MG63 (cell line): ENCODE data around the gene ZW10. TPM values are rescaled to one million over a fixed set of nuclear protein-coding genes. Genes with fewer than 3 reads are reported as not detected.
"Not testable (repeated sequence)": the region's sequence is repeated elsewhere in the genome, so short reads cannot be mapped to it uniquely, and the experiment has no call there.

Experiments used
- DNase-seq: peaks from one replicate; pipeline ENCODE4 v3.0.0-alpha.2; 2020
- H3K27me3 ChIP-seq: fragments of 250-450 bp; sonication (Bioruptor Pico); 2 replicates; pipeline ENCODE4 v1.5.1; 2020; ENCODE audit warnings: mild to moderate bottlenecking, moderate library complexity
- H3K36me3 ChIP-seq: fragments of 250-450 bp; sonication (Bioruptor Pico); 2 replicates; pipeline ENCODE4 v1.5.1; 2020; ENCODE audit warnings: mild to moderate bottlenecking, moderate library complexity
- H3K4me3 ChIP-seq: fragments of 250-450 bp; sonication (Bioruptor Pico); 2 replicates; pipeline ENCODE4 v1.5.1; 2020; ENCODE audit warnings: mild to moderate bottlenecking, moderate library complexity
- H3K9me3 ChIP-seq: fragments of 250-450 bp; sonication (Bioruptor Pico); 2 replicates; pipeline ENCODE4 v1.5.1; 2020; ENCODE audit warnings: mild to moderate bottlenecking, moderate library complexity
- total RNA-seq: library from RNA; depleted of rRNA; stranded (reverse); fragments of >200 nt; shearing (Covaris generic); gene quantifications from 2 replicates; pipeline ENCODE4 v1.2.3, GENCODE V29; 2014; ENCODE audit warnings: low replicate concordance; rRNA removed

The ZW10 gene
- 22.2 and 23.4 TPM in 2 replicates for total RNA-seq

DNA sequence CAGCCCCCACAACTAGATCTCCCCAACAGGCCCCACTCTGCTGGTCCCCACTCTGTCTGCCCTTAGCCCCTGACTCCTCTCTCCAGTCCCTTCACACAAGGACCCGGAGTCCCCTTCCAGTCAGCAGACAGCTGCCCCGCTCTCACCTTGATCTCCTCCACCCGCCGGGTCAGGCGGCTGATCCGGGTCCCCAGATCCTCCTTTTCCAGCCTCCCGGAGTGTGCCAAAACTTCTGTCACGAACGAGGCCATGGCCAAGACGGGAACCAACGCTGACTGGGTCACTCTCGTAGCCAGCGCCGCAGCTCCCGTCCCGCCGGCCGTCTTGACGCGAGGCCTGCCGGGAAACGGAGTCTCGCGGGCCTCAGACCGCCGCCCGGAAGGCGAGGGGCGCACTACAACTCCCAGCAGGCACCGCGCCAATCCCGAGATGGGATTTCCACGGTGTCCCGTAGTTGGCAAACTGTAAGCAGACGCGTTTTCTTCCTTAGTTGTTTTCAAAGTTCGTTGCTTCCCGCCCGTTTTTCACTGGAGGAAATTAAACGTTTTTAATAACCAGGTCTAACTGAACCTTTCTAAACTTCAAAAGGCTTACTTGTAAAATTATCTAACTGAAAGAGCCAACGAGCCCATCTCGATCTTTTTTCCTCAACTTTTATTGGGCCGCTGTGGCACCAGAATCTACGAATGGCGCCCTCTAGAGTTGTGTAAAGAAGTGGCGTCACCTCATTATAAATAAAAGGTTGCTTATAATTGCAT lies at the start of gene ZW10:
Gene ZW10 (minus strand): TSS at position 277 of the 758 bp plus-strand sequence. CDS start 26 bp downstream, at position 251.
- peak; percentile 98 for DNase-seq
- peaks cover 6% of the 10 kb centered on the region for H3K27me3 ChIP-seq
- H3K9me3 ChIP-seq: no peaks in the 10 kb centered on the region
- peak within 1 kb of the TSS; percentile 95 for H3K4me3 ChIP-seq
- H3K36me3 ChIP-seq: peaks cover 10% of the 10 kb centered on the region

DNA sequence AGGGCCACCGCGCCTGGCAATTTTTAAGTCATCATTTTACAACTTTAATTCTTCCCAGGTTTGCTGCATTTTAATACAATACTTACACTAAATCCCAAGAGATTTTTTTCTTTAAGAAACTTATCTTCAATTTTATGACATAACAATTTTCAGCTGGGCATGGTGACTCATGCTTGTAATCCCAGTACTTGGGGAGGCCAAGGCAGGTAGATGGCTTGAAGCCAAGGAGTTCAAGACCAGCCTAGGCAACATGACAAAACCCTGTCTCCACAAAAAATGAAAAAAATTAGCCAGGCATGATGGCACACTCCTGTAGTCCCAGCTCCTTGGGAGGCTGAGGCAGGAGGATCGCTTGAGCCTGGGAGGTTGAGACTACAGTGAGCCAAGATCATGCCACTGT lies 44.9 kb upstream of the ZW10 start:
- no peak for DNase-seq
- no peak overlapping the region for H3K4me3 ChIP-seq
- no peaks in the 10 kb centered on the region for H3K27me3 ChIP-seq
- H3K9me3 ChIP-seq: no peaks in the 10 kb centered on the region
- no peaks in the 10 kb centered on the region; the same call in none of the 2 replicates for H3K36me3 ChIP-seq

DNA sequence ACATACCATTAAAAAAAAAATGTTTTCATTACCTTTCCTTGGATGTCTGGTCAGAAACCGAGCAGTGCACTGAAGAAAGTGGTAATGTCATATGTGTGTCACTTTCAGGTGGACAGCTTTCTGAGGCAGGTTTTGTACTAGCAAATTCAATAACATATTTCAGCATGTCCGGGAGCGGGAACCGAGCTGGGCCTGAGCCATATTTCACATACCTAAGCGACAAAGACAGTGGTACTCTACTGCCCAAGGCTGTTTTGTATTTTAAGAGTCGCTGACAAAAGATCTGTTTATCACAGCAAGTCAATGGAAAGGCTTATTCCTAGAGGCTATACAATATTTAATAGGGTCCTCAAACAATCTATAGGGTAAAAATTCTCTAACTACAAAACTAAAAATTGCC lies 44.1 kb upstream of the ZW10 start:
- H3K36me3 ChIP-seq: peaks cover under 1% of the 10 kb centered on the region
- no peaks in the 10 kb centered on the region for H3K27me3 ChIP-seq
- no peak overlapping the region for H3K4me3 ChIP-seq
- no peak for DNase-seq
- no peaks in the 10 kb centered on the region for H3K9me3 ChIP-seq

GRCh38 chr11:113817162-113817561 lies 43.7 kb upstream of the ZW10 start:
- H3K4me3 ChIP-seq: no peak overlapping the region
- H3K36me3 ChIP-seq: peaks cover 3% of the 10 kb centered on the region
- no peaks in the 10 kb centered on the region for H3K27me3 ChIP-seq
- DNase-seq: no peak
- H3K9me3 ChIP-seq: no peaks in the 10 kb centered on the region

- no peaks in the 10 kb centered on the region for H3K9me3 ChIP-seq
- no peaks in the 10 kb centered on the region for H3K27me3 ChIP-seq
- peaks cover 3% of the 10 kb centered on the region for H3K36me3 ChIP-seq
- no peak for DNase-seq
- H3K4me3 ChIP-seq: no peak overlapping the region
Measured at GRCh38 chr11:113814181-113814580, 40.7 kb upstream of the ZW10 start.

- peaks cover 13% of the 10 kb centered on the region for H3K36me3 ChIP-seq
- H3K9me3 ChIP-seq: no peaks in the 10 kb centered on the region
- H3K27me3 ChIP-seq: no peaks in the 10 kb centered on the region
- no peak overlapping the region for H3K4me3 ChIP-seq
- DNase-seq: no peak
Measured at GRCh38 chr11:113808931-113809330, 35.4 kb upstream of the ZW10 start.

- peak; percentile 15 for DNase-seq
- H3K4me3 ChIP-seq: no peak overlapping the region
- H3K36me3 ChIP-seq: peaks cover 13% of the 10 kb centered on the region
- H3K27me3 ChIP-seq: no peaks in the 10 kb centered on the region
- H3K9me3 ChIP-seq: no peaks in the 10 kb centered on the region
Measured at GRCh38 chr11:113806406-113806805, 32.9 kb upstream of the ZW10 start.

GRCh38 chr11:113805640-113806039 lies 32.1 kb upstream of the ZW10 start:
- Histone ChIP-seq H3K9me3 (no peaks in the 10 kb centered on the region), H3K27me3 (no peaks in the 10 kb centered on the region), H3K4me3 (no peak overlapping the region), H3K36me3 (peaks cover 13% of the 10 kb centered on the region)
- no peak for DNase-seq

GRCh38 chr11:113802621-113803020 lies 29.1 kb upstream of the ZW10 start:
- Histone ChIP-seq H3K9me3 (no peaks in the 10 kb centered on the region), H3K4me3 (no peak overlapping the region), H3K36me3 (peaks cover 6% of the 10 kb centered on the region), H3K27me3 (no peaks in the 10 kb centered on the region)
- no peak for DNase-seq

DNA sequence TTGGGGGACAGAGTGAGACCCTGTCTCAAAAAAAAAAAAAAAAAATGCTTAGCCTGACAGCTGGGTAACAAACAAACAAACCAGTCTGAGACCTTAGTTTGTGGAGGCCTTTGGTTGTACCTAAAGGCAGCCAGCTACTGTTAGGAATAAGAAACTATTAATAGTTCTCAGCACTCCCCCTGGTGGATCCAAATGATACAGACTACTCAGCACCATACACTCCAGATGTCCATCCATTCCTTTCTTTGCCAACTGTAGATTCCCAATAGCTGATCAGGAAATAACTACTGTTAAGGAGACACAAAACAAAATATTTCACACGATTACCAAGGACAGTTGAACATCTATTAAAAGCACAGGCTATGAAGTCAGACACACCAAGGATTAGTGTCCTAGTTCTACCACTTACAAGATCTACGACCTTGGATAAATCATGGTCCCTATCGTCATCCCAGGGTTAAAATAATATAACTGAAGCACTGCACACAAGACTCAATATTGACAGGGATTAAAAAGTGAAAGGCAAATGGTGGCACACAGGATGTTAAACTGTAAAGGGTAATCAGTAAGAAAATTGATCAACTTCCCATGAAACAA lies 23.3 kb upstream of the ZW10 start:
- no peak overlapping the region for H3K4me3 ChIP-seq
- H3K36me3 ChIP-seq: peaks cover 2% of the 10 kb centered on the region
- no peak for DNase-seq
- no peaks in the 10 kb centered on the region for H3K27me3 ChIP-seq
- no peaks in the 10 kb centered on the region for H3K9me3 ChIP-seq

- no peak for DNase-seq
- Histone ChIP-seq H3K27me3 (no peaks in the 10 kb centered on the region), H3K36me3 (no peaks in the 10 kb centered on the region), H3K9me3 (no peaks in the 10 kb centered on the region), H3K4me3 (no peak overlapping the region)
Measured at GRCh38 chr11:113789675-113790320, 16.3 kb upstream of the ZW10 start.

DNA sequence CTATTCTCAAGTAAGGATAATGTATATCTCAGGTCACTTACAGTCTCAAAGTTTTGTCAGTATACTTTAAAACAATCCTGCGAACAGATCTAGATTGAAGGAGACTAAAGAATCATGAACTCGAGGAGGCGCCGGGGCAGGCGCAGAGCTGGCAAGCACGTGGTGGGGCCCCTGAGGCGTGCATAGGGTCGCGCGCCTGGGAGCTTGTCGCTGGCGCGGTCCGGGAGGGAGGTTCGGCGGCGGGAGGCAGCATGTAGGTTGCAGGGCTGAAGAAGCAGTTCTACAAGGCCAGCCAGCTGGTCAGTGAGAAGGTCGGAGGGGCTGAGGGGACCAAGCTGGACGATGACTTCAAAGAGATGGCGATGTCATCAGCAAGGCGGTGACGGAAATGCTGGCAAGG lies 15.5 kb upstream of the ZW10 start:
- not testable (repeated sequence) for H3K9me3 ChIP-seq, H3K27me3 ChIP-seq, H3K36me3 ChIP-seq, H3K4me3 ChIP-seq, DNase-seq

- no peak for DNase-seq
- no peaks in the 10 kb centered on the region for H3K36me3 ChIP-seq
- no peak overlapping the region for H3K4me3 ChIP-seq
- no peaks in the 10 kb centered on the region for H3K9me3 ChIP-seq
- peaks cover 10% of the 10 kb centered on the region for H3K27me3 ChIP-seq
Measured at GRCh38 chr11:113782134-113782533, 8.6 kb upstream of the ZW10 start.

DNA sequence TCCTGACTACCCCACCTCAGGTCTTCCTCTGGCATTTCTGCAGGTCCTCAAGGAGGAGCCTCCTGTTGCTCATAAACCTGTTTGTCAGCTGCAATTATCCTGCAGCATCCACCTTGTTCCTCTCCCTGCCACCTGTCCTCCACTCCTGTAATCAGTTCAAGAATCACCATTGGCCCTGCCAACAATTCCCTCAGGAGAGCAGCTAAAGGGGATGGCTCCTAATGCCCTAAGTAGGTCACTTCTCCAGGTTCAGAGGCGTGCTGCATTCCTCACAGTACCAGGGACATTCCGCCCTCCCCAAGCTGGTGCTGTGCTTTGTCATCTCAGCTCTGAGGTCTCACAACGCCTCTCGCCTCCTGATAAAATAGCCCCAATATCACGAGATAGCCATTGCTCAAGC lies 8.2 kb upstream of the ZW10 start:
- Histone ChIP-seq H3K27me3 (peaks cover 10% of the 10 kb centered on the region), H3K9me3 (no peaks in the 10 kb centered on the region), H3K36me3 (no peaks in the 10 kb centered on the region), H3K4me3 (no peak overlapping the region)
- no peak for DNase-seq

GRCh38 chr11:113779496-113779895 lies 6.0 kb upstream of the ZW10 start, which contains the start of gene CLDN25:
TSS of gene CLDN25 (plus strand) at chr11:113779796. CDS start at chr11:113779796, 0 bp downstream.
- H3K36me3 ChIP-seq: no peaks in the 10 kb centered on the region
- no peak within 1 kb of the TSS for H3K4me3 ChIP-seq
- H3K9me3 ChIP-seq: no peaks in the 10 kb centered on the region
- peaks cover 14% of the 10 kb centered on the region for H3K27me3 ChIP-seq
- DNase-seq: no peak

GRCh38 chr11:113778111-113778910 lies 4.8 kb upstream of the ZW10 start:
- Histone ChIP-seq H3K4me3 (no peak overlapping the region), H3K27me3 (peaks cover 12% of the 10 kb centered on the region), H3K36me3 (no peaks in the 10 kb centered on the region), H3K9me3 (no peaks in the 10 kb centered on the region)
- DNase-seq: no peak

DNA sequence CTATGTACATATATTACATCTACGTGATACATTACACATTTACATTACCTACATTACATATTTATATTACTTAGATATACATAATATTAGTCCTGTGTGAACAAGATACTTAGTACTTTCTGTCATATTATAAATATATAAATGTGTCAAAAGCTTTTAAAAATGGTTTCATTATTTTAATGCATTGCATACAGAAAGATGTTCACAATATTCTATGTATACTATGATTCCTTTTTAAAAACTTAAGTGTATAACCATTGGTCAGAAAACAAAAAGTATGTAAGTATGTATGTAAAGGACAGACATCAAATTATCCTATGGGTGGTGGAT lies 647 bp upstream of the ZW10 start:
- DNase-seq: no peak
- Histone ChIP-seq H3K4me3 (peak overlapping the region; percentile 95), H3K36me3 (peaks cover 6% of the 10 kb centered on the region), H3K27me3 (peaks cover 7% of the 10 kb centered on the region), H3K9me3 (no peaks in the 10 kb centered on the region)
